Testis (tissue), 3 donors: ENCODE measurements around the gene DCLRE1A. TPM values are rescaled to one million over a fixed set of nuclear protein-coding genes. Genes with fewer than 3 reads are reported as not detected.

Source experiments
- DNase-seq: peaks from one replicate; pipeline ENCODE4 v3.0.0-alpha.2; 2019
- H3K27ac ChIP-seq, 2 donors: fragments of 200-600 bp; sonication (generic); one replicate each; pipeline ENCODE4 v1.5.1; 2019
- H3K27me3 ChIP-seq: fragments of 200-600 bp; sonication (generic); one replicate; pipeline ENCODE4 v1.5.1; 2019
- H3K36me3 ChIP-seq: fragments of 200-600 bp; sonication (generic); one replicate; pipeline ENCODE4 v1.5.1; 2017; ENCODE audit warnings: low read depth; ENCODE audit errors: missing control alignments
- H3K4me1 ChIP-seq: fragments of 200-600 bp; sonication (generic); one replicate; pipeline ENCODE4 v1.5.1; 2019
- H3K4me3 ChIP-seq, 2 donors: fragments of 200-600 bp; sonication (generic); one replicate each; pipeline ENCODE4 v1.5.1; 2017 to 2019
- H3K9me3 ChIP-seq: fragments of 200-600 bp; sonication (generic); one replicate; pipeline ENCODE4 v1.5.1; 2017
- CTCF ChIP-seq, 3 experiments: fragments of 450-650 bp in 2 of 3; fragments of 200-600 bp in 1 of 3; sonication (generic) in 1 of 3; IDR thresholded peaks; one replicate each; pipeline ENCODE4 v1.5.1; 2016 to 2019; ENCODE audit warnings: antibody characterized with exemption in 3 of 3, mild to moderate bottlenecking in 2 of 3, moderate library complexity in 1 of 3
- POLR2A ChIP-seq: fragments of 450-650 bp; IDR thresholded peaks from one replicate; pipeline ENCODE4 v1.6.1; 2017; ENCODE audit warnings: antibody characterized with exemption, mild to moderate bottlenecking, moderate library complexity
- WGBS, 2 donors: methylation state at CpG; one replicate each; pipeline ENCODE4 v1.1.5; 2018; 5-methylcytosine and 5-hydroxymethylcytosine counted together
- intact Hi-C: fragments of 100-400 bp; cut with DNase I; formaldehyde crosslinking; loops from one replicate; pipeline ENCODE4 v1.15.1; 2023; ENCODE audit warnings: low total_unique reads
- polyA plus RNA-seq: library from polyadenylated mRNA; stranded (reverse); fragments of 350-450 nt; fragmentation: Illumina TruSeq; extraction: RNeasy Lipid Tissue Mini Kit (QIAGEN cat#74804); gene quantifications from one replicate; pipeline ENCODE4 v1.2.3, GENCODE V29; 2014; ENCODE audit warnings: low read depth, low replicate concordance; ENCODE audit not compliant: insufficient read depth
- total RNA-seq, 2 donors: library from RNA; depleted of rRNA; stranded (reverse); fragments of >200 nt; gene quantifications; one replicate each; pipeline ENCODE4 v1.2.3, GENCODE V29; 2016

DCLRE1A gene
- total and polyA plus RNA-seq, 3 donors from 2014 or later = 7.2 to 9.5 (median 8.9) TPM

GRCh38 chr10:113808168-113808567 is 45.7 kb downstream of the DCLRE1A start:
- no peak overlapping the region for H3K27ac ChIP-seq
- H3K4me1 ChIP-seq = no peaks in the 10 kb centered on the region
- intact Hi-C loops = no loop called here
- DNase-seq = no peak
- H3K36me3 ChIP-seq = no peaks in the 10 kb centered on the region
- no peaks in the 10 kb centered on the region for H3K27me3 ChIP-seq
- TF ChIP-seq POLR2A (no peak), CTCF (IDR thresholded peaks at IDR 0.05) (no peak)
- no peak overlapping the region for H3K4me3 ChIP-seq
- no peaks in the 10 kb centered on the region for H3K9me3 ChIP-seq
- 81 to 90% methylated on average over 3 of the region's 3 CpGs for WGBS, 2 donors

- no peak for TF ChIP-seq POLR2A
- TF ChIP-seq CTCF (IDR thresholded peaks at IDR 0.05) = no peak
- no peak for DNase-seq
- no peaks in the 10 kb centered on the region for H3K36me3 ChIP-seq
- intact Hi-C loops = no loop called here
- no peak overlapping the region for H3K27ac ChIP-seq
- H3K9me3 ChIP-seq = no peaks in the 10 kb centered on the region
- 86 to 91% methylated on average over 4 of the region's 4 CpGs for WGBS, 2 donors
- no peaks in the 10 kb centered on the region for H3K27me3 ChIP-seq
- no peak overlapping the region for H3K4me3 ChIP-seq
- no peaks in the 10 kb centered on the region for H3K4me1 ChIP-seq
Measured at GRCh38 chr10:113806503-113806902, 47.4 kb downstream of the DCLRE1A start.

- TF ChIP-seq CTCF (IDR thresholded peaks at IDR 0.05) (no peak), POLR2A (no peak)
- no peaks in the 10 kb centered on the region for H3K27me3 ChIP-seq
- intact Hi-C loops = loop anchor here (5.0 kb wide), 1 partner anchor 299 kb away; no protein-coding TSS in a partner anchor
- H3K27ac ChIP-seq = no peak overlapping the region
- no peaks in the 10 kb centered on the region for H3K36me3 ChIP-seq
- no peaks in the 10 kb centered on the region for H3K4me1 ChIP-seq
- no peaks in the 10 kb centered on the region for H3K9me3 ChIP-seq
- DNase-seq = no peak
- WGBS, 2 donors = 68 to 69% methylated on average over 4 of the region's 4 CpGs
- no peak overlapping the region for H3K4me3 ChIP-seq
Measured at GRCh38 chr10:113802997-113803396, 50.9 kb downstream of the DCLRE1A start.

GRCh38 chr10:113801569-113801968 is 52.3 kb downstream of the DCLRE1A start:
- intact Hi-C loops = loop anchor here (5.0 kb wide), 1 partner anchor 301 kb away; no protein-coding TSS in a partner anchor
- Histone ChIP-seq H3K4me3 (no peak overlapping the region), H3K9me3 (no peaks in the 10 kb centered on the region), H3K27ac (no peak overlapping the region), H3K27me3 (no peaks in the 10 kb centered on the region), H3K36me3 (no peaks in the 10 kb centered on the region), H3K4me1 (no peaks in the 10 kb centered on the region)
- no peak for TF ChIP-seq POLR2A
- no peak for TF ChIP-seq CTCF (IDR thresholded peaks at IDR 0.05)
- WGBS, 2 donors = 90 to 92% methylated on average over 6 of the region's 6 CpGs
- DNase-seq = no peak

- Histone ChIP-seq H3K27me3 (no peaks in the 10 kb centered on the region), H3K9me3 (no peaks in the 10 kb centered on the region), H3K36me3 (no peaks in the 10 kb centered on the region), H3K4me1 (no peaks in the 10 kb centered on the region), H3K27ac (no peak overlapping the region), H3K4me3 (no peak overlapping the region)
- intact Hi-C loops = no loop called here
- 81 to 83% methylated on average over 2 of the region's 2 CpGs for WGBS, 2 donors
- no peak for TF ChIP-seq POLR2A
- TF ChIP-seq CTCF (IDR thresholded peaks at IDR 0.05) = no peak
- DNase-seq = no peak
Measured at GRCh38 chr10:113791691-113792090, 62.2 kb downstream of the DCLRE1A start.
